Measurements from ENCODE around the gene LONRF3. TPM values are rescaled to one million over a fixed set of nuclear protein-coding genes. Genes with fewer than 3 reads are reported as not detected.

The LONRF3 gene
- total and polyA plus RNA-seq, 9 donors, result 1.1 to 10.5 (median 4.7) TPM

DNA sequence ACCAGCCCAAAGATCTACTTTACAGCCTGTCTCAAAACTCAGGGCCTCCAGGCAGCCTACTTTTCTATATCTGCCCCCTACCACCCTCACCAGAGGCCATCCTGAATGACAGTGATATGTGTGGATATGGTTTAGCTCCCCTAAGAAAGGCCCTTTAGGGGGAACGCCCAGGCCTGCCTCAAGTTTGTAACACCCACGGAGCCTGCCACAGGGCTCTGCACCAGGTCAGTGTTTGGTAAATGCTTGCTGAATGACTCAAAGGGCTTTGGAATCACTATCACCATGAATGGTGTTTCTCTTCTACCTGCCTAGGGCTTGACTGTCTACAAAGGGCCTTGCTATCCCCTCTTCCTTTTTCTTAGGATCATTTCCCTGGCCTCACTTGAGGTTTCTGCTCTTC is 11.3 kb upstream of the LONRF3 start:
- H3K9me3 ChIP-seq, result no peaks in the 10 kb centered on the region
- no peaks in the 10 kb centered on the region for H3K4me1 ChIP-seq (ENCODE audit: insufficient read depth)
- TF ChIP-seq POLR2A (IDR thresholded peaks at IDR 0.05) (no peak), EP300 (IDR thresholded peaks at IDR 0.05) (no peak), CTCF (IDR thresholded peaks at IDR 0.05) (no peak)
- H3K36me3 ChIP-seq, result no peaks in the 10 kb centered on the region
- no peak overlapping the region for H3K4me3 ChIP-seq
- 62 to 78% (median 74%) methylated on average over 2 of the region's 2 CpGs for WGBS, 3 donors
- DNase-seq, result no peak
- no peak overlapping the region for H3K27ac ChIP-seq
- H3K27me3 ChIP-seq, result no peaks in the 10 kb centered on the region
- intact Hi-C loops (cut with DNase I), result no loop called here

GRCh38 chrX:118964252-118964651 is 10.2 kb upstream of the LONRF3 start:
- Histone ChIP-seq H3K4me1 (ENCODE audit: insufficient read depth) (no peaks in the 10 kb centered on the region), H3K9me3 (no peaks in the 10 kb centered on the region), H3K27me3 (no peaks in the 10 kb centered on the region), H3K27ac (no peak overlapping the region), H3K36me3 (no peaks in the 10 kb centered on the region), H3K4me3 (no peak overlapping the region)
- 42 to 53% (median 48%) methylated on average over 2 of the region's 2 CpGs for WGBS, 3 donors
- DNase-seq, result no peak
- no peak for TF ChIP-seq POLR2A (IDR thresholded peaks at IDR 0.05)
- TF ChIP-seq EP300 (IDR thresholded peaks at IDR 0.05), result no peak
- TF ChIP-seq CTCF (IDR thresholded peaks at IDR 0.05), result no peak
- intact Hi-C loops (cut with DNase I), result no loop called here

DNA sequence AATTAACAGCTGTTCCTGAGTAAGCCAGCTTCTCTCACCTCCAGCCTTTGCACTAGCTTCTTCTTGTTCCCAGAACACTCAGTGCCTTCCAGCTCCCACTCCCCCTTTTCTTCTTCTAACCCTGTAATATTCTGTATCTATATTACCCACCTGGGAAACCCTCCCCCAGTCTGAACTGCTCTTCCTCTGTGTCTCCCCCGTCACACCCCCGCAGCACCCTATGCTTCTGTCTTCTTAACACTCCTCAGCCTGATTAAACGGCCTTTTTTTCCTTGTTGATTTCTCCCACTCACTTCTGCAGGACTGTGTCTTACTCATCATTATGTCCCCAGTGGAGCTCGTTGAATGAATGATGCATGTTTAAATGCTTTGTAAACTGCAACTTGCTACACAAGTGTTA is 9.0 kb upstream of the LONRF3 start:
- DNase-seq, result no peak
- Histone ChIP-seq H3K27me3 (no peaks in the 10 kb centered on the region), H3K27ac (no peak overlapping the region), H3K4me1 (ENCODE audit: insufficient read depth) (no peaks in the 10 kb centered on the region), H3K36me3 (no peaks in the 10 kb centered on the region), H3K9me3 (no peaks in the 10 kb centered on the region), H3K4me3 (no peak overlapping the region)
- WGBS, 3 donors, result 31 to 46% (median 43%) methylated on average over 4 of the region's 4 CpGs
- intact Hi-C loops (cut with DNase I), result no loop called here
- TF ChIP-seq POLR2A (IDR thresholded peaks at IDR 0.05) (no peak), CTCF (IDR thresholded peaks at IDR 0.05) (no peak), EP300 (IDR thresholded peaks at IDR 0.05) (no peak)

DNA sequence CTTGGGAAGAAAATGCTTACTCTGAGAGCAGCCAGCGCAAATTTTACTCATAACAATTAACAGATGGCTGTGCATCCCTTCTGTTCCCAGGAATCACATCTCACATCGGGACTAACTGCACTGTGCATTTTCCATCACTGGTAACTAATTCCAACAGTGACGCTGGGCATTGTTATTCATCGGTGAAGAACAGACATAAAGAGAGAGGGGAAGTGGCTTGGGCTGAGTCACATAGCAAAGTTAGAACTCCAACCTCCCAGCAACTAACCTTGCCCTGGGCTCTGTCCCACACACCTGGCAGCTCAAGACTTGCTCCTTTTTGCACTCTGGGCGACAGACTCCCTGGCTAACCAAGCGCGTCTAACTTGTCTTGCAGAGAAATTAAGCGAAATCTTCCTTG is 6.4 kb upstream of the LONRF3 start:
- DNase-seq, result no peak

More for the DNA sequence above, 6.4 kb upstream of the LONRF3 start:
- Histone ChIP-seq H3K4me1 (ENCODE audit: insufficient read depth) (no peaks in the 10 kb centered on the region), H3K36me3 (no peaks in the 10 kb centered on the region), H3K27me3 (no peaks in the 10 kb centered on the region), H3K4me3 (no peak overlapping the region), H3K9me3 (no peaks in the 10 kb centered on the region), H3K27ac (no peak overlapping the region)
- TF ChIP-seq EP300 (IDR thresholded peaks at IDR 0.05) (no peak), CTCF (IDR thresholded peaks at IDR 0.05) (no peak)
- 67 to 76% (median 72%) methylated on average over 8 of the region's 8 CpGs for WGBS, 3 donors
- intact Hi-C loops (cut with DNase I), result no loop called here
